ENCODE data around the gene CIRBP. TPM values are rescaled to one million over a fixed set of nuclear protein-coding genes. Genes with fewer than 3 reads are reported as not detected.

CIRBP gene
- total RNA-seq, 1 experiment from 2014 or later: 66.6 TPM

- Histone ChIP-seq H3K4me3 (ENCODE audit: low read depth in 2 of 2, low read length in 2 of 2) (no peak overlapping the region), H3K27ac (ENCODE audit: low read length) (no peak overlapping the region), H3K9me3 (ENCODE audit: control insufficient read depth, insufficient read depth, low read depth, low read length) (no peaks in the 10 kb centered on the region), H3K27me3 (ENCODE audit: control insufficient read depth, insufficient read depth, low read length) (no peaks in the 10 kb centered on the region), H3K4me1 (ENCODE audit: control insufficient read depth, insufficient read depth, low read length) (no peaks in the 10 kb centered on the region), H3K36me3 (ENCODE audit: control insufficient read depth, insufficient read depth, low read length) (no peaks in the 10 kb centered on the region)
- intact Hi-C loops (cut with micrococcal nuclease; ENCODE audit: unreplicated experiment) (no loop called here), in situ Hi-C loops (cut with HindIII; ENCODE audit: low pct_unique_long_range_greater_than_20kb, low sequenced_read_pairs) (no loop called here)
- ChIA-PET CTCF (no interaction called here), POLR2A (no interaction called here)
- TF ChIP-seq, protein P1, sequence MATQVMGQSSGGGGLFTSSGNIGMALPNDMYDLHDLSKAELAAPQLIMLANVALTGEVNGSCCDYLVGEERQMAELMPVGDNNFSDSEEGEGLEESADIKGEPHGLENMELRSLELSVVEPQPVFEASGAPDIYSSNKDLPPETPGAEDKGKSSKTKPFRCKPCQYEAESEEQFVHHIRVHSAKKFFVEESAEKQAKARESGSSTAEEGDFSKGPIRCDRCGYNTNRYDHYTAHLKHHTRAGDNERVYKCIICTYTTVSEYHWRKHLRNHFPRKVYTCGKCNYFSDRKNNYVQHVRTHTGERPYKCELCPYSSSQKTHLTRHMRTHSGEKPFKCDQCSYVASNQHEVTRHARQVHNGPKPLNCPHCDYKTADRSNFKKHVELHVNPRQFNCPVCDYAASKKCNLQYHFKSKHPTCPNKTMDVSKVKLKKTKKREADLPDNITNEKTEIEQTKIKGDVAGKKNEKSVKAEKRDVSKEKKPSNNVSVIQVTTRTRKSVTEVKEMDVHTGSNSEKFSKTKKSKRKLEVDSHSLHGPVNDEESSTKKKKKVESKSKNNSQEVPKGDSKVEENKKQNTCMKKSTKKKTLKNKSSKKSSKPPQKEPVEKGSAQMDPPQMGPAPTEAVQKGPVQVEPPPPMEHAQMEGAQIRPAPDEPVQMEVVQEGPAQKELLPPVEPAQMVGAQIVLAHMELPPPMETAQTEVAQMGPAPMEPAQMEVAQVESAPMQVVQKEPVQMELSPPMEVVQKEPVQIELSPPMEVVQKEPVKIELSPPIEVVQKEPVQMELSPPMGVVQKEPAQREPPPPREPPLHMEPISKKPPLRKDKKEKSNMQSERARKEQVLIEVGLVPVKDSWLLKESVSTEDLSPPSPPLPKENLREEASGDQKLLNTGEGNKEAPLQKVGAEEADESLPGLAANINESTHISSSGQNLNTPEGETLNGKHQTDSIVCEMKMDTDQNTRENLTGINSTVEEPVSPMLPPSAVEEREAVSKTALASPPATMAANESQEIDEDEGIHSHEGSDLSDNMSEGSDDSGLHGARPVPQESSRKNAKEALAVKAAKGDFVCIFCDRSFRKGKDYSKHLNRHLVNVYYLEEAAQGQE (IDR thresholded peaks at IDR 0.05; ENCODE audit: insufficient read depth in 1 of 2, low read depth in 2 of 2, low read length in 1 of 2): no peak
- TF ChIP-seq CTCF (IDR thresholded peaks at IDR 0.05) (no peak), TCF7L2 (IDR thresholded peaks at IDR 0.05; ENCODE audit: low read depth, low read length) (no peak), SIN3A (IDR thresholded peaks at IDR 0.05; ENCODE audit: borderline replicate concordance, insufficient read depth, low read depth, low read length) (no peak), POLR2AphosphoS5 (IDR thresholded peaks at IDR 0.05; ENCODE audit: low read depth, low read length) (no peak)
- no peak for DNase-seq (ENCODE audit: low read depth, low spot score)
- BruUV-seq (replicated peaks): no TSS peak
- no peak for ATAC-seq
These were observed 43.0 kb upstream of the CIRBP start for GRCh38 chr19:1226227-1226518.

GRCh38 chr19:1226522-1227303, 42.4 kb upstream of the CIRBP start:
- Histone ChIP-seq H3K27me3 (ENCODE audit: control insufficient read depth, insufficient read depth, low read length) (no peaks in the 10 kb centered on the region), H3K4me1 (ENCODE audit: control insufficient read depth, insufficient read depth, low read length) (no peaks in the 10 kb centered on the region), H3K9me3 (ENCODE audit: control insufficient read depth, insufficient read depth, low read depth, low read length) (no peaks in the 10 kb centered on the region), H3K27ac (ENCODE audit: low read length) (no peak overlapping the region), H3K4me3 (ENCODE audit: low read depth in 2 of 2, low read length in 2 of 2) (no peak overlapping the region), H3K36me3 (ENCODE audit: control insufficient read depth, insufficient read depth, low read length) (no peaks in the 10 kb centered on the region)
- ChIA-PET CTCF (no interaction called here), POLR2A (no interaction called here)
- no peak for DNase-seq (ENCODE audit: low read depth, low spot score)
- in situ Hi-C loops (cut with HindIII; ENCODE audit: low pct_unique_long_range_greater_than_20kb, low sequenced_read_pairs): no loop called here
- no peak for TF ChIP-seq POLR2AphosphoS5 (IDR thresholded peaks at IDR 0.05; ENCODE audit: low read depth, low read length)
- TF ChIP-seq TCF7L2 (IDR thresholded peaks at IDR 0.05; ENCODE audit: low read depth, low read length): no peak
- TF ChIP-seq CTCF (IDR thresholded peaks at IDR 0.05): no peak
- no peak for TF ChIP-seq SIN3A (IDR thresholded peaks at IDR 0.05; ENCODE audit: borderline replicate concordance, insufficient read depth, low read depth, low read length)
- TF ChIP-seq, protein P1 (IDR thresholded peaks at IDR 0.05; ENCODE audit: insufficient read depth in 1 of 2, low read depth in 2 of 2, low read length in 1 of 2): no peak
- intact Hi-C loops (cut with micrococcal nuclease; ENCODE audit: unreplicated experiment): no loop called here
- no peak for ATAC-seq
- BruUV-seq (replicated peaks): no TSS peak

Measured in Panc1 (cell line).